ENCODE data around the gene FGG. TPM values are rescaled to one million over a fixed set of nuclear protein-coding genes. Genes with fewer than 3 reads are reported as not detected.

FGG gene
- total and polyA plus RNA-seq, 5 experiments from 2014 or later: not detected

Other genes starting within 250 kb of the FGG start
- not detected for gene DCHS2, start 120.9 kb downstream of the FGG start, total RNA-seq
- gene DCHS2, start 120.9 kb downstream of the FGG start, polyA plus RNA-seq: not detected
- 10 to 100 TPM; 90.4 to 92.4 TPM for gene PLRG1, start 62.3 kb downstream of the FGG start, total RNA-seq
- 10 to 100 TPM; 86.2 to 92.3 (median 89.3) TPM for gene PLRG1, start 62.3 kb downstream of the FGG start, polyA plus RNA-seq
- gene FGB, start 49.6 kb downstream of the FGG start, total RNA-seq: not detected
- gene FGB, start 49.6 kb downstream of the FGG start, polyA plus RNA-seq: not detected
- not detected for gene FGA, start 21.9 kb downstream of the FGG start, total RNA-seq
- not detected for gene FGA, start 21.9 kb downstream of the FGG start, polyA plus RNA-seq
- not detected for gene LRAT, start 131.3 kb upstream of the FGG start, total RNA-seq
- not detected for gene LRAT, start 131.3 kb upstream of the FGG start, polyA plus RNA-seq
- not detected for gene RBM46, start 168.6 kb upstream of the FGG start, total RNA-seq
- gene RBM46, start 168.6 kb upstream of the FGG start, polyA plus RNA-seq: not detected

Measured in naive thymus-derived CD8-positive, alpha-beta T cell (primary cell).